ENCODE measurements around the gene FGFBP1. TPM values are rescaled to one million over a fixed set of nuclear protein-coding genes. Genes with fewer than 3 reads are reported as not detected.

Gene FGFBP1
- polyA plus RNA-seq, 10 donors = 0.12 to 0.25 (median 0.19) TPM; not detected in 6

DNA sequence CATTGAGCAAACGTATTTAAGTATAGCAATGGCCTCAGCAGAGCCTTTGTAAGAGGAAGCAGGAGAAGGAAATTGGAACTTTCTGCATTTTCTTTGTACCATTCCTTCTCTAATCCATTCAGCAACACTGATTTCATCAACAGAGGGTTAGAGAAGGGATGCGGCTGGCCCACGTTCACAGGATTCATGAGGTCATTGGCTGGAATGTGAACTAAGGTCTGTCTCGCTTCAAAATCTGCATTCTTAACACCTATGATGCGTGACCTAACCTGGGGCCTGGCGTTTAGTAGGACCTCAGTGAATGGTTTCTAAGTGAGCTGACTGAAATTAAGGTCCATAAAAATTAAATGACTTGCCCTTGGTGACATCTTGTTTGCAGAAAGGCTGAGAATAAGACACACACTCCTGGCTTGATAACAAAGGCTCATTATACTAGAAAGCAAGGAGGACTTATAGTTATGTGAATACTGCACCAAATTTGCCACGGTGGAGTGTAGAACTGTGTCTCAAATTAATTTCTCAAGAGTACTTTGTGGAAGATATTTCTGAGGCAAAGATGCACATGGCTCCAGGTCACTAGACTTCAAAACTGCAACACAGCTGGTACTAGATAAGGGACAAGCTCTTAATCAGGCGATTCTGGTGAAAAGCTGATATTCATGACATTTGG, 25.4 kb downstream of the FGFBP1 start:
- DNase-seq = no peak

DNA sequence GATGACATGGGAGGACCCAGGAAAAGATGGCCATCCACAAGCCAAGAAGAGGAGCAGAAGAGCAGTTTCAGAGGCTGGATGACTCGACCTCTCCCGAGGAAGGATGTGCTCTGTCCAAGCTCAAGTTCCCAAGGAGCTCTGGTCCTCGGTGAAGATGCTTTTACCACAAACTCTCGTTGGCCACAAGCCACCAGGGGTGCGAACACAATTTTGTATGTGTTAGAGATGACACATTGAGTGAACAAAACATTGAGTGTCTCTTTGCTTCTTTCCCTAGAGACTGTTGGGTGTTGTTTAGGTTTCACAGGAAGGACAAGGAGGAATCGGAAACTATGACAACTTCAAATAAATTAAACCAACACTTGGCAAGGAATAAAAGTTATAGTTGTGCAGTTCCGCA, 26.3 kb downstream of the FGFBP1 start:
- DNase-seq = no peak

DNA sequence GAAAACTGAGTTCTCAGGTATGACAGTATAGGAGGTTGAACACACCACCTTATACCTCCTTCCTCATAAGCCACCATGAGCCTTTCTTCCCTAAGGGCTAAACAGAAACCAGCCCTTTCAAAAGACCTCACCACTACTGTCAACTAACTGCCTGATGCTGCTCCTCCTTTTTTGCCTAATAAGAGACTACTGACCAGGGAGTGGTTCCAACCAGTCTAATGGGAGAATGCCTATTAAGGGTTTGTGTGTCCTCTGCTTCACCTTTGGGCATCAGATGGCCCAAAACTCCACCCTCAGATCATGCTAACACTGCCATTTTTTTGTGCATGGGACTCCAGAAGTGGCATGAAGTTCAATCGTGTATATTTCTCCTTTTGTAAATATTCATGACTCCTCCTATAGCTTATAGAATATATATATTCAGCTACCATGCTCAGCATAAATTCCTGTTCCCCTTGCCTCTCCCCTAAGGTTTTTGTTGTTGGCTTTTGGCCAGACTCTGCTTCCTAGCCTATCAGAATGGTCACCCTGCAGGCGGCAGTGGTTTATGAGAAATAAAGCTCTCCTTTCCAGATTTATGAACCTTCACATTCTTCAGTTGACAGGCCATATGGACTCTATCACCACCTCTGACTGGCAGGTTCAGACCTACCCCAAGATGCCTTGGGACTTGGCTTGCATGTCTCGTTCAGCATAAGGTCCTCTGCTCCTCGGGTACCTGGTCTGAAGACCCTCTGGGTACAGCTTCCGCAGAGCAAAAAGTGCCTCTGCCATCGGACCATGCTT, 28.2 kb downstream of the FGFBP1 start:
- DNase-seq = no peak

DNA sequence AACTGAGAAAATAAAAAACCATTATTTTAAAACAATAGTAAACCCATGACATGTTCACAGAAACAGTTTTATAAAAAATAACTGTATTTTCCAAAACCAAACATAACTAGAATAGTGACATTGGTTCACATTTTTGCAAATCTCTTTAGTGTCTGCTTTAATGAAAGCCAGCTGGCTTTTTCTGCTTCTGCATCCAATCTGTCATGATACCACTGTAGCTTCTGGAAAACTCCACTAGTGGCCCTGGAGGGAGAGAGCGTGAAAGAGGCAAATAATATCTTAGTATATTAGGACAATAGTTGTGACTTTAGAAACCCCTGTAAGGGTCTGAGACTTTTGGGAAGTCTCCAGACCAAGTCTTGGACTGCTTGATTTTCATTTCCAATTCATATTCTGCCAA, 31.1 kb downstream of the FGFBP1 start:
- DNase-seq = peak in 2 of 3 donors; percentile 34 to 63

DNA sequence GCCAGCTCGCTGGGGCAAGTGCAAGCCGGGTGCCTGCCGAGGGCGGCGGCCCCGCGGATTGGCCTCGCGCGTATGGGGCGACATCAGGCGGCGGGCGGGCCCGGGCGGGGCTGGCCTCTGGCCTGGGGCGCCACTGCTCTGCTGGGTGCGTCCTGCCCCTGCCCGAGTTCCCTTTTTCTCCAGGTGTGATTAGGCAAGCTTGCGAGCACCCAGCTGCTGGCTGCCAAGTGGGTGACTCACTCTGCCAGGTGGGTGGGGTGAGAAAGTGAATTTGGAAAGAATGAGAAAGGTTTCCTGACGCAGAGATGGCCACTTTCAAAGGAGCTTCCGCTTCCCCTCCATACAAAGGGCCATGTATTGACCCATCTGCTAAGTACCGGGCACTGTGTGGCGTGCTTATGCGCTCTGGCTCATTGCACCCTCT, 32.5 kb downstream of the FGFBP1 start:
- no peak for DNase-seq

DNA sequence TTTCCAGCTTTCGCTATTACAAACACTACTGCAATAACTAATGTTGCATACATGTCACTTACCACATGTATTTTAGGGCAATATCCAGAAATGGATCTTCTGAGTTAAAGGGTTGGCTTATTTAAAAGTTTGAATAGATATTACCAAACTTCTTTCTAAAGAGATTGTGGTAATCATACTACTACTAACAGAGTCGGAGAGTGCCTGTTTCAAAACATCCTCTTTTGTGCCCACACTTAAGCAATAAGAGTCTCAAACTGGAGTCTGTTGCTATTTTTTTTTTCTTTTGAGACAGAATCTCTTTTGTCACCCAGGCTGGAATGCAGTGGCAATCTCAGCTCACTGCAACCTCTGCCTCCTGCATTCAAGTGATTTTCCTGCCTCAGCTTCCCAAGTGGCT, 35.8 kb downstream of the FGFBP1 start:
- DNase-seq = no peak

DNA sequence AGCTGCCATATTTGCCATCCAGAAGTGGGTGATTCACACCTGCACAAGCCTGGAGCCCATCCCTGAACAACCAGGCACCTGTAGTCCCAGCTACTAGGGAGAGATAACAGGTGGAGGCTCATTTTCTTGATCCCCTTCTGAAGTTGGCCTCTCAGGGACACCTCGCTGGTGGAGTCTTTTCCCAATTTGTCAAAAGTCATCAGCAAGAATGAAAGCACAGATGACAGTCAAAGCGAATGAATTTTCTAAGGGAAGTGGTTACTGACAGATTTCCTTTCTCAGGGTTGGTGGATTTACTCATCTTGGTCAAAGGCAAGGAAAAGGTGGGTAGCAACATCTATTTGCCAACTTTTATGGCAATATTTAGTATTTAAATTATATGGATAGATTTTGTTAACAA, 36.5 kb downstream of the FGFBP1 start:
- no peak for DNase-seq

DNA sequence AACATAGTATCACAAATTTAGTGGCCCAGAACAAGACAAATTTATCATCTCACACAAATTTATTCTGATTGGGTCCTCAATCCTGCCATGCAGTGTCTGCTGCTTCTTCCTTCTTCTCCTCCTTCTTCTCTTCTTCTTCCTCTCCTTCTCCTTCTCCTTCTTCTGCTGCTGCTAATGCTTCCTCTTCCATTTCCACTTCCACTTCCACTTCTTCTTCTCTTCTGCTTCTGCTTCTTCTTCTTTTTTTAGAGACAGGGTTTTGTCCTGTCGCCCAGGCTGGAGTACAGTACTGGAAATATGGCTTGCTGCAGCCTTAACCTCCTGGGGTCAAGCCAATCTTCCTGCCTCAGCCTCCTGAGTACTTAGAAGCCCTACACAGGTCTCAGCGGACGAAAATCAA, 37.5 kb downstream of the FGFBP1 start:
- no peak for DNase-seq

DNA sequence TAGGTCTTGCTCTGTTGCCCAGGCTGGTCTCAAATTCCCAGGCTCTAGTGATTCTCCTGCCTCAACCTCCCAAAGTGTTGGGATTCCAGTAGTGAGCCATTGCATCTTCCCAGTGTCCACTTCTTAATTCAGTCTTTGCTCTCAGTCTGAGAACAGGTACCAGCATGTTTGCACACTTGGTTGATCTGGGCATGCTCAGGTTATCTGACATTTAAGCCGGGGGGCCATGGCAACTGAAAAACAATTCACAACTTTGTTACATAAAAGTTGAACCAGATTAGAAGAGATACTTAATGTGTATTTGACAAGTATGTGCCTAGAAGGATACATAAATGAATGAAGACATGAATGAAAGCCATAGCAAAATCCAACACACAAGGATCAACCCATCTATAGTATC, 39.0 kb downstream of the FGFBP1 start:
- DNase-seq = no peak

DNA sequence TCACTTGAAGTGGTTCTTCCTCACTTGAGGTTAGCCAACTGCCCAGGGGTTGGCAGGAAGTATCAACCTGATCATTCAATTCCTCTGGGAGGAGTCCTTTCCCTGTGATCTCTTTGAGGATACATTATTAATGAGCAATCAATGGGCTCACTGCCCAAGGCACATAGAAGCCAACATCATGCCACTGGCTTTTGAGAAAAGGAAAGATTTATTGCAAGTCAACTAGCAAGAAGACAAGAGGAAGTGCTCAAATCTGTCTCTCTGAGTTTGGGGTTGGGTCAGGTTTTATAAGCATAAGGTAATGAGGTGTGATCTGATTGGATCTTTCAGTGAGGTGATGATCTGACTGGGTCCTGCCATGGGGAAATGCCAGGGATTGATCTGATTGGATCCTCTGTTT, 39.6 kb downstream of the FGFBP1 start:
- DNase-seq = no peak

DNA sequence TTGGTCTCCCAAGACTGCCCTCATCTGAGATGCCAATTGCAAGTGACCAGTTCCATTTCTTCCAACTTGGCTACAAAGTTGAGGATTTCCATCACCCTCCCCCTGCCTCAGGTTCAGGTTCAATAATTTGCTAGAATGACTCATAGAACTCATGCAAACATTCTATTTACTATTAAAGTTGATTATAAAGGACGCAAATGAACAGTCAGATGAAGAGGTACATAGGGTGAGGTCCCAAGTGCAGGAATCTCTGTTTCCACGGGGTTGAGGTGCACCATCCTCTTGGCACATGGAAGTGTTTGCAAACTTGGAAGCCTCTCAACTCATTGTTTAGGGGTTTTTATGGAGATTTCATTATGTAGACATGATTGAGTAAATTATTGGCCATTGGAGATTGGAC, 41.0 kb downstream of the FGFBP1 start:
- DNase-seq = no peak

DNA sequence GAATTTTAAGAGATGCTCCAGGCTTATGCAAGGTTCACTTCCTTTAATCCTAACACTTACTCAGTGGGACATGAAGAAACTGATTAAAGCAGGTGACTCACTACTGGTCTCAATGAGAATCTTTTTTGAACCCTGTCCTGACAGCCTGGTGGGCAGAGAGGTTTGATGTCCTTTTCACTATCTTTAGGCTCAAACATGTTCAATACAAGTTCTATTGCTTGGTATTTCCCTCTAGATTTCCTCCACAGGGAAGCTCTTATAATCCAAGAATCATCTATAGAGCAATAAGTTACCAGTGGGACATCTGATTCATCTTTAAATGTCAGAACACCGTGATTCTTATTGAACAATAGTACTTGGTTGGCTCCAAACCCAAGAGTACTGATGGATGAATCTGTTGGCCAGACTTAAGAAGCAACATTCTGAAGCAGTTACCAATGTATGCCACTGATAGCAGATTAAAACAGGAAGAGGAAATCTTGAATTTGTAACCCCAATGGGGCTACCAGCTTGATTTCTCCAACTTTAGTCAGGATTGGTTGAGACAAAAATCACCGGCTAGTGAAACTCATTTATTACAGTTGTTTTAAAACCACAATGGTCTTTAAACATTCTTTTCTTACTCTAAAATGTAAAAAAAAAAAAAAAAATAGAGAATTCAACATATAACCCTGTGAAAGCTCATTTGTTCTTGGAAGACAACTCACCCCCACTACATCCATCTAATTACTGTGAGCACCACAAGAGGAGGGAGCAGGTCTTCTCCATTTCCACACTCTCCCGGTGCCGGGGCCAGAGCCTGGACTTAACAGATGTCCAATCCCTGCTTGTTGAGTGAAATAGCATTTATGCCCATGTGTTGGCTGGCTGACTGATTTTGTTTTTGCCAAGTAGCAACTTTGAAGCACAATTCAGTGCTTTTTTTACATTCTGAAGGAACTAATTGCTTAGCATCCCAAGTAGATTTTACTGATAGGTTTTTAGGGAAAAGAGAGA, 43.3 kb downstream of the FGFBP1 start:
- DNase-seq = no peak

DNA sequence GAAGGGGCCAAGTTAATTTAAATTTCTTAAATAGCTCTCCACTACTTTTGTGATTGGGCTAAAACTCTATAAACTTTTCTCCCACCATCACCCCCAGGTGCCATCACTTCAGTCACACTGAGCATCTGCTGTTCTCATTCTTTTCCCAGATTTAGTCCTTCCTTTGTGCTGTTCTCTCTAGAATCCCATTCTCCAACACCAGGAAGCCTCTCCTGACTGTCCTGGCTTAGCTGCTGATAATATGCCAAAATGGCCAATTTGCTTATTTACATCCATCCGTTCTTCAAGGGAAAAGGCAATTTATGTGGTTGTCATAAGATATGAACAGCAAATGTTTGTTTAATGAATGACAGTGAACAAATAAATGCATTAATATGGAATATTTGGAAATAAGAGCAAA, 44.1 kb downstream of the FGFBP1 start:
- DNase-seq = no peak

DNA sequence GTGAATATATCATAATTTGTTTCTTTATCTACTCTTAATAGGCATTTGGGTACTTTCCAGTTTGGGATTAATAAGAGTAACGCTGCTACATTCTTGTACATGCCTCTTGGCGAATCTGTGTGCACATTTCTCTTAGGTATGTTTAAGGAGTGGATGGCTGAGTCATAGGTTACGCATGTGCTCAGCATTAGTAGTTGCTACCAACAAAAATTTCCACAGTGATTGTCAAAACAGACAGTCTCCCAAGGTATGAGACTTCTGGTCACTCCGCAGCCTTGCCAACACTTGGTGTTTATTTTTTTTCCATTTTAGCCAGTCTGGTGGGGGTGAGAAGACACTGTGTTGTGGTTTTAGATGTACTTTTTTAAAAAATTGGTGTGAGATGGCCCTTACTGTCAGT, 44.6 kb downstream of the FGFBP1 start:
- peak; percentile 28 to 87 (median 35) for DNase-seq

DNA sequence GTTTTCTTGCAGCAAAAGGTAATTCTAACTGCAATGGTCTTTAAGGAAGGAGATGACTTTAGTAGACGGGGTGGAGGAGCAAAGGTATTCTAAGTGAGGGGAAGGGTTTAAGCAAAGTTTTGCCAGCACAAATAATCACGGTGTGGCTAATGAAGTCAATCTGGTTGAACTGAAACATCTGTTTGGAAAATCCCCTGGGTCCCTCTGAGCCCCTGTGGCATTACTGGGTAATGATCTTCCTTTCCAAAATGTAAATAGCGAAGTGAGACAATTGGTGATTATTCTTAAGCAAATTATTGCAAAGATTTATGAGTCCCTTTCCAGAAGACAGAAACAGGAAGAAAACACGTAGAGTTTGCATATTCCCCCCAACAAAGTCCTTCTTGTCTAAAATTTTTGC, 47.2 kb downstream of the FGFBP1 start:
- no peak for DNase-seq

DNA sequence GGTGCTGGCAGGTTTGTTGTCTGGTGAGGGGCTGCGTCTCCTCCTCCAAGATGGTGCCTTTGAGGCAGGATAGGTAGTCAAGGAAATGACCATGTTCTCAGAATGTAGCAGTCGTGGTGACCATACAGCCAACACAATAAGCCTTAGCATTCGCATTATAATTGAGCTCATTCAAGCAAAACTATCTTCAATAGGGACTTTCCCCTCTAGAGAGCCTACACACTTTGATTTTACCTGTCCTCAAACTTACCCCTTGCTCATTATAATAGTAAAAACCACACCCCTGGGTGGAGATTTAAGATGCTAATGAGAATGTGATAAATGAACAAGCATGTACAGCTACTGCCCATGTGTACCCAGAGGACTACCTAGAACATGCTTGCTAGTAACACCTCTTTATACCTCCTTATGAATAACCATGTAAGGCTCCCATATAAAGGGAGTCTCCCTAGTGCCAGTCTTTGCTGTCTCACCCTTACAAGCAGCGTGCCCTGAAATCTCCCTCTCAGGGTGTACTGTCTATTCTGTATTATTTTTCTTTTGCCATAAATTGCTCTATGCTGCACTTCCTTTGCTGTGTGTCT, 48.2 kb downstream of the FGFBP1 start:
- DNase-seq = no peak

DNA sequence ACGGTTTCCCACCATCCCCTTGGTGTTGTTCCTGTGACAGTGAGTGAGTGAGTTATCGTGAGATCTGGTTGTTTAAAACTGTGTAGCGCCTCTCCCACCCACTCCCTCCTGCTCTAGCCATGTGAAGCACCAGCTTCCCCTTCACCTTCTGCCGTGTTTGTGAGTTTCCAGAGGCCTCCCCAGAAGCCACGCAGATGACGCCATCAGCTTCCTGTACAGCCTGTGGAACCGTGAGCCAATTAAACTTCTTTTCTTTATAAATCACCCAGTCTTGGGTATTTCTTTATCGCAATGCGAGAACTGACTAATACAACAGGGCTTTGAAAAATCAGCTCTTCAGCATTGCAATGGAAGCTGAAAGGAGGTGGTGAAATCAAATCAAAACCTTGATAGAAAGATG, 50.0 kb downstream of the FGFBP1 start:
- DNase-seq = no peak

All from muscle of back (tissue), 11 donors.